Thoracic aorta (tissue), 2 donors: ENCODE results near the gene OR51T1. TPM values are rescaled to one million over a fixed set of nuclear protein-coding genes. Genes with fewer than 3 reads are reported as not detected.

Experiments used
- ATAC-seq: fragments of 150-250 bp; one replicate; pipeline ENCODE4 v1.8.0; 2017; ENCODE audit warnings: low read depth; ENCODE audit not compliant: insufficient number of reproducible peaks, low FRiP score
- DNase-seq: peaks from one replicate; pipeline ENCODE4 v3.0.0-alpha.2; 2020; ENCODE audit warnings: low spot score
- H3K27ac ChIP-seq, 2 donors: fragments of 200-600 bp; sonication (generic); 1 replicate in 1 of 2; 2 replicates in 1 of 2; pipeline ENCODE4 v1.5.1; 2016; ENCODE audit warnings: mild to moderate bottlenecking in 2 of 2, moderate library complexity in 2 of 2
- H3K27me3 ChIP-seq: fragments of 200-600 bp; sonication (generic); replicated peaks from 2 replicates; pipeline ENCODE4 v1.6.0; 2016; ENCODE audit warnings: mild to moderate bottlenecking; ENCODE audit not compliant: insufficient read depth
- H3K36me3 ChIP-seq: fragments of 200-600 bp; sonication (generic); one replicate; pipeline ENCODE4 v1.5.1; 2016
- H3K4me1 ChIP-seq, 2 donors: fragments of 200-600 bp; sonication (generic); 1 replicate in 1 of 2; 2 replicates in 1 of 2; pipeline versions ENCODE4 v1.5.1 to v1.6.0; 2016; ENCODE audit warnings: low read depth in 2 of 2, mild to moderate bottlenecking in 1 of 2; ENCODE audit not compliant: control insufficient read depth in 1 of 2
- H3K4me3 ChIP-seq: fragments of 200-600 bp; sonication (generic); 2 replicates; pipeline ENCODE4 v1.5.1; 2016; ENCODE audit warnings: mild to moderate bottlenecking
- H3K9me3 ChIP-seq: fragments of 200-600 bp; sonication (generic); 2 replicates; pipeline ENCODE4 v1.5.1; 2016
- total RNA-seq, 2 donors: library from RNA; depleted of rRNA; stranded (reverse); fragments of >200 nt; gene quantifications; one replicate each; pipeline versions ENCODE4 v1.1.0 to v1.2.3, GENCODE V29; 2016
- TF ChIP-seq, protein P1 (sequence below): fragments of 200-600 bp; sonication (generic); IDR thresholded peaks from one replicate; pipeline ENCODE4 v1.5.1; 2019; ENCODE audit warnings: antibody characterized with exemption

The OR51T1 gene
- total RNA-seq, 2 donors from 2014 or later, result not detected

DNA sequence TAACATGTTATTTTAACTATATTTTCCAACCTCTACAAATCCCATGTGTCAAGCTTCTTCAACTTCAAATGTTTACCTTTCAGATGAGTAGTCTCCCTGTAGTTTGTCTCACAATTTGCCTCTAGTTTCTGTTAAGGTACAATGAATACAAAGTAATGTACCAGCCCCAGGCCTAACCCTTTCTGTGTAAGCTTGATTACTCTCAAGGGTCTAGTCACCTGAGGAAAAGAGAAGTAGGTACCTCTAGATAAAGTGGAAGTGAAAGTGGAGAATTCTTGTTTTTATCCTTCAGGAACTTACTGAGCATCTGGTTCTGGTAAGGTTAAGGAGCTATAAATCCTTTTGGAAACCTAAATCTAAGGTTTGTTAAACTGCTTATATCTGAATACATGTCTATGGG lies 21.8 kb downstream of the OR51T1 start, which contains the start of gene OR51A7:
OR51A7 (plus strand) TSS at position 300 of the 400 bp plus-strand sequence. CDS start 3,587 bp downstream, outside the sequence.
- ATAC-seq (no peak), DNase-seq (no peak)
- no peaks in the 10 kb centered on the region for H3K9me3 ChIP-seq
- no peaks in the 10 kb centered on the region for H3K27me3 ChIP-seq
- H3K36me3 ChIP-seq, result no peaks in the 10 kb centered on the region
- H3K4me3 ChIP-seq, result no peak within 1 kb of the TSS
- TF ChIP-seq, protein P1, sequence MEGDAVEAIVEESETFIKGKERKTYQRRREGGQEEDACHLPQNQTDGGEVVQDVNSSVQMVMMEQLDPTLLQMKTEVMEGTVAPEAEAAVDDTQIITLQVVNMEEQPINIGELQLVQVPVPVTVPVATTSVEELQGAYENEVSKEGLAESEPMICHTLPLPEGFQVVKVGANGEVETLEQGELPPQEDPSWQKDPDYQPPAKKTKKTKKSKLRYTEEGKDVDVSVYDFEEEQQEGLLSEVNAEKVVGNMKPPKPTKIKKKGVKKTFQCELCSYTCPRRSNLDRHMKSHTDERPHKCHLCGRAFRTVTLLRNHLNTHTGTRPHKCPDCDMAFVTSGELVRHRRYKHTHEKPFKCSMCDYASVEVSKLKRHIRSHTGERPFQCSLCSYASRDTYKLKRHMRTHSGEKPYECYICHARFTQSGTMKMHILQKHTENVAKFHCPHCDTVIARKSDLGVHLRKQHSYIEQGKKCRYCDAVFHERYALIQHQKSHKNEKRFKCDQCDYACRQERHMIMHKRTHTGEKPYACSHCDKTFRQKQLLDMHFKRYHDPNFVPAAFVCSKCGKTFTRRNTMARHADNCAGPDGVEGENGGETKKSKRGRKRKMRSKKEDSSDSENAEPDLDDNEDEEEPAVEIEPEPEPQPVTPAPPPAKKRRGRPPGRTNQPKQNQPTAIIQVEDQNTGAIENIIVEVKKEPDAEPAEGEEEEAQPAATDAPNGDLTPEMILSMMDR, result no peak
- no peak within 1 kb of the TSS for H3K27ac ChIP-seq
- H3K4me1 ChIP-seq, result no peaks in the 10 kb centered on the region

DNA sequence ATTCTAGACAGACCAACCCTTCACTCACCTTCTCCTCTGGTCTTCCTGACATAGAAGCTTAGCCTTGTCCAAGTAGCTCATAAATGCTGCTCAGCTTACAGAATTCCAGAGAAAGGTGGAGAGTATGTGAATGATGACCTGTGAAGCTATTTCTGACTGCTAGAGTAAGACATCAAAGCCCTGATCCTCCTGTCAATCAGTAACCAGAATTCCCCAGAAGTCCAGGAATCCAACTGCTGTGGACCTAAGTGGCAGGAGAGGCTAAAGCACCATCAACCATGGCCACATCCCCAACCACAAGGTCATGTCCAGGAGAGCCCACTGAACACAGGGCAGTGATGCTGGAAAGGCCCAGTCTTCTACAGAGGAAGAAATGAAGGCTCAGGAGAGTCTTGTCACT lies 34.9 kb downstream of the OR51T1 start:
- no peaks in the 10 kb centered on the region for H3K4me1 ChIP-seq
- ATAC-seq (no peak), DNase-seq (no peak)
- TF ChIP-seq, protein P1, result no peak
- H3K36me3 ChIP-seq, result no peaks in the 10 kb centered on the region
- H3K9me3 ChIP-seq, result no peaks in the 10 kb centered on the region
- no peak overlapping the region for H3K4me3 ChIP-seq
- H3K27ac ChIP-seq, result no peak overlapping the region
- H3K27me3 ChIP-seq, result no peaks in the 10 kb centered on the region

DNA sequence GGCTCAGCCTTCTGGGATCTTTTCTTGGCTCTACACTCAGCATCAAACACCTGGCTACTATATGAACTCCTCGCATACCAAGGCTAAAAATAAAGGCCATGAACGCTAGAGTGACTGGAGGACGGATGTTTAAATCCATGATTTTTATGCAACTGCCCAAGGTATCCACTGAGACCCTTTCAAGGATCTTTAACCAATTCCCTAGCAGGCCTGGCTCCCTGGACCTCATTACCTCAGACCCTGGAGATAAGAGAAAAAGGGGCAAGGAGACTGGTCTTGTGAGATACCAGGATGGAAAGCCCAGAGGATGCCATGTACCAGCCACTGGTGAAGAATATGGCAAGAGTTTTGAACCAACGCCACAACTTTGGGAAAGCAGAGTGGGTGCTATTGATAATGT lies 37.5 kb downstream of the OR51T1 start, which contains the start of gene OR51G2:
OR51G2 (minus strand) TSS at position 101 of the 400 bp plus-strand sequence. CDS start 3,687 bp downstream, outside the sequence.
- H3K4me3 ChIP-seq, result no peak within 1 kb of the TSS
- H3K27ac ChIP-seq, result no peak within 1 kb of the TSS
- ATAC-seq (no peak), DNase-seq (no peak)
- no peaks in the 10 kb centered on the region for H3K4me1 ChIP-seq
- no peaks in the 10 kb centered on the region for H3K36me3 ChIP-seq
- no peaks in the 10 kb centered on the region for H3K27me3 ChIP-seq
- TF ChIP-seq, protein P1, result no peak
- no peaks in the 10 kb centered on the region for H3K9me3 ChIP-seq

DNA sequence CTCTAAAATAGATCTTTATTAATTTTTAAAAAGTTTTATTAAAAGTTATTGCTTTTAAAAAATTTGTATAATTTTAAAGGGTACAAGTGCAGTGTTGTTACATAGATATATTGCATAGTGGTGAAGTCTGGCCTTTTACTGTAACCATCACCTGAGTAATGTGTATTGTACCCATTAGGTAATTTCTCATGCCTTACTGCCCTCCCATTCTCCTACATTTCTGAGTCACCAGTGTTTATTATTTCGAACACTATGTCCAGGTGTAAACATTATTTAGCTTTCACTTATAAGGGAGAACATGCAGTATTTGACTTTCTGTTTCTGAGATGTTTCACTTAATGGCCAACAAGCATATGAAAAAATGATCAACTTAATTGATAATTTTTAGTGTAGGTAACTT lies 40.1 kb downstream of the OR51T1 start:
- Histone ChIP-seq H3K4me1 (no peaks in the 10 kb centered on the region), H3K27ac (no peak overlapping the region), H3K36me3 (no peaks in the 10 kb centered on the region), H3K9me3 (no peaks in the 10 kb centered on the region), H3K27me3 (no peaks in the 10 kb centered on the region), H3K4me3 (no peak overlapping the region)
- no peak for DNase-seq
- ATAC-seq, result no peak
- TF ChIP-seq, protein P1, result no peak

DNA sequence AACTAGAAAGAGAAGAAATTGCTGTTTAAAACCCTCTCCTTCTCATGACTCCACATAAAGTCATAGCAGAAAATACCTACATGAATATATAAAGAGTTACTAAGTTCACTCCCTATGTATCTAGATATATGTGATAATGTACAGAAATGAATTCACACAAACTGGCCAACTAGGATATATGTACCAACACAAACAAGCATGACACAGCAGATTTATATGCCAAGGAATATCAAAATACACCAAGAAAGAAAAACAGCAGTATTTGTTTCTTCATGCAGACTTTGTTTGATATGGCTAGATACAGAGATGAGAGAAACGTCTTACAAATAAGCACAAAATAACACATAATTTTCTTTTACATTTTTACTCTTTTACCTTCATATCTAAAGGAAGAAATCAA lies 40.6 kb downstream of the OR51T1 start:
- TF ChIP-seq, protein P1, result no peak
- DNase-seq (no peak), ATAC-seq (no peak)
- Histone ChIP-seq H3K27ac (no peak overlapping the region), H3K9me3 (no peaks in the 10 kb centered on the region), H3K27me3 (no peaks in the 10 kb centered on the region), H3K36me3 (no peaks in the 10 kb centered on the region), H3K4me3 (no peak overlapping the region), H3K4me1 (no peaks in the 10 kb centered on the region)
